Measurements from ENCODE around the gene AKR1D1.
"Not testable (repeated sequence)": the region's sequence is repeated elsewhere in the genome, so short reads cannot be mapped to it uniquely, and the experiment has no call there.

DNA sequence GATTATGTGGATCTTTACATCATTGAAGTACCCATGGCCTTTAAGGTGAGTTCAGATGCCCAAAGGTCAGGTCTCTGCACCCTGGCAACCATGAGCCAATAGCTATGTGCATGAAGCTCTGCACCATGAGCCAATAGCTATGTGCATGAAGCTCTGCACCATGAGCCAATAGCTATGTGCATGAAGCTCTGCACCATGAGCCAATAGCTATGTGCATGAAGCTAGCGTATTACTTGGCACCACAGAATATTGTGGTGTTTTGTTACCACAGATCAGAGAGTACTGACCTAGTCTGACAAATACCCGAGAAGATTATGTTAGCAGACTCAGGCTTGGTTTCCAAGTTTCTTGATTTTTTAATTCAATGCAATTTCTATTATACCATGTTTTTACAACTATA lies 15.6 kb downstream of the AKR1D1 start:
- TF ChIP-seq, protein P1, sequence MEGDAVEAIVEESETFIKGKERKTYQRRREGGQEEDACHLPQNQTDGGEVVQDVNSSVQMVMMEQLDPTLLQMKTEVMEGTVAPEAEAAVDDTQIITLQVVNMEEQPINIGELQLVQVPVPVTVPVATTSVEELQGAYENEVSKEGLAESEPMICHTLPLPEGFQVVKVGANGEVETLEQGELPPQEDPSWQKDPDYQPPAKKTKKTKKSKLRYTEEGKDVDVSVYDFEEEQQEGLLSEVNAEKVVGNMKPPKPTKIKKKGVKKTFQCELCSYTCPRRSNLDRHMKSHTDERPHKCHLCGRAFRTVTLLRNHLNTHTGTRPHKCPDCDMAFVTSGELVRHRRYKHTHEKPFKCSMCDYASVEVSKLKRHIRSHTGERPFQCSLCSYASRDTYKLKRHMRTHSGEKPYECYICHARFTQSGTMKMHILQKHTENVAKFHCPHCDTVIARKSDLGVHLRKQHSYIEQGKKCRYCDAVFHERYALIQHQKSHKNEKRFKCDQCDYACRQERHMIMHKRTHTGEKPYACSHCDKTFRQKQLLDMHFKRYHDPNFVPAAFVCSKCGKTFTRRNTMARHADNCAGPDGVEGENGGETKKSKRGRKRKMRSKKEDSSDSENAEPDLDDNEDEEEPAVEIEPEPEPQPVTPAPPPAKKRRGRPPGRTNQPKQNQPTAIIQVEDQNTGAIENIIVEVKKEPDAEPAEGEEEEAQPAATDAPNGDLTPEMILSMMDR (IDR thresholded peaks at IDR 0.05), result not testable (repeated sequence)
- TF ChIP-seq EZH2phosphoT487 (IDR thresholded peaks at IDR 0.05), result not testable (repeated sequence)

Data from neural progenitor cell (in vitro differentiated cells).